ENCODE data around the gene NR1H2.
"Not testable (repeated sequence)": the region's sequence is repeated elsewhere in the genome, so short reads cannot be mapped to it uniquely, and the experiment has no call there.

Gene NR1H2

GRCh38 chr19:50349277-50350057 is 26.8 kb upstream of the NR1H2 start:
- no peak overlapping the region for H3K27ac ChIP-seq (ENCODE audit: low read depth, low read length)
- H3K9ac ChIP-seq (ENCODE audit: low read depth, low read length) = no peak overlapping the region
- H3K4me3 ChIP-seq (ENCODE audit: low read depth, low read length) = no peak overlapping the region
- no peaks in the 10 kb centered on the region for H3K4me1 ChIP-seq (ENCODE audit: control insufficient read depth, insufficient read depth, low read length)
- no peaks in the 10 kb centered on the region for H3K36me3 ChIP-seq (ENCODE audit: control insufficient read depth, insufficient read depth, low read length)
- H3K27me3 ChIP-seq (ENCODE audit: control insufficient read depth, insufficient read depth, low read length) = no peaks in the 10 kb centered on the region
- no peaks in the 10 kb centered on the region for H3K9me3 ChIP-seq (ENCODE audit: control insufficient read depth, insufficient read depth, low read length)

- no peaks in the 10 kb centered on the region for H3K27me3 ChIP-seq (ENCODE audit: control insufficient read depth, insufficient read depth, low read length)
- H3K9me3 ChIP-seq (ENCODE audit: control insufficient read depth, insufficient read depth, low read length) = no peaks in the 10 kb centered on the region
- H3K9ac ChIP-seq (ENCODE audit: low read depth, low read length) = no peak overlapping the region
- no peaks in the 10 kb centered on the region for H3K36me3 ChIP-seq (ENCODE audit: control insufficient read depth, insufficient read depth, low read length)
- H3K27ac ChIP-seq (ENCODE audit: low read depth, low read length) = no peak overlapping the region
- no peaks in the 10 kb centered on the region for H3K4me1 ChIP-seq (ENCODE audit: control insufficient read depth, insufficient read depth, low read length)
- no peak overlapping the region for H3K4me3 ChIP-seq (ENCODE audit: low read depth, low read length)
Observed at GRCh38 chr19:50352242-50352641, 24.0 kb upstream of the NR1H2 start.

GRCh38 chr19:50353487-50353880 is 22.8 kb upstream of the NR1H2 start:
- not testable (repeated sequence) for H3K27ac ChIP-seq (ENCODE audit: low read depth, low read length); H3K4me3 ChIP-seq (ENCODE audit: low read depth, low read length)

DNA sequence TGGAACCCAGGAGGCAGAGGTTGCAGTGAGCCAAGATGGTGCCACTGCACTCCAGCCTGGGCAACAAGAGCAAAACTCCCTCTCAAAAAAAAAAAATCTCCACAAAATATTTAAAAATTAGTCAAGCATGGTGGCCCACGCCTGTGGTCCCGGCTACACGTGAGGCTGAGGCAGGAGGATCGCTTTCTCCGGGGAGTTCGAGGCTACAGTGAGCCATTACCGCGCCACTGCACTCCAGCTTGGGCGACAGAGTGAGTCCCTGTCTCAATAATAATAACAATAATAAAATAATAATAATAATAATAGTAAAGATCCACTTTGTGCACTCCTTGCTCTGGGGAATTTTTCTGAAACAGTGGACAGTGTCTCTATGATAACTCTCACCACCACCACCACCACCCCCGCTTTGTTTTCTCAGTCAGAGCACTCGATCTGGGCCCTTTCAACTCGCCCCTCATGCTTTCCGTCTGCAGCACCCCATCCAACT is 19.5 kb upstream of the NR1H2 start:
- Histone ChIP-seq H3K4me3 (ENCODE audit: low read depth, low read length) (no peak overlapping the region), H3K9ac (ENCODE audit: low read depth, low read length) (no peak overlapping the region), H3K9me3 (ENCODE audit: control insufficient read depth, insufficient read depth, low read length) (no peaks in the 10 kb centered on the region), H3K27ac (ENCODE audit: low read depth, low read length) (no peak overlapping the region), H3K36me3 (ENCODE audit: control insufficient read depth, insufficient read depth, low read length) (no peaks in the 10 kb centered on the region), H3K27me3 (ENCODE audit: control insufficient read depth, insufficient read depth, low read length) (no peaks in the 10 kb centered on the region), H3K4me1 (ENCODE audit: control insufficient read depth, insufficient read depth, low read length) (no peaks in the 10 kb centered on the region)

More at GRCh38 chr19:50353487-50353880, 22.8 kb upstream of the NR1H2 start:
- not testable (repeated sequence) for H3K4me1 ChIP-seq (ENCODE audit: control insufficient read depth, insufficient read depth, low read length); H3K36me3 ChIP-seq (ENCODE audit: control insufficient read depth, insufficient read depth, low read length); H3K27me3 ChIP-seq (ENCODE audit: control insufficient read depth, insufficient read depth, low read length); H3K9me3 ChIP-seq (ENCODE audit: control insufficient read depth, insufficient read depth, low read length); H3K9ac ChIP-seq (ENCODE audit: low read depth, low read length)

GRCh38 chr19:50357178-50358100 is 18.8 kb upstream of the NR1H2 start:
- Histone ChIP-seq H3K9ac (ENCODE audit: low read depth, low read length) (no peak overlapping the region), H3K27me3 (ENCODE audit: control insufficient read depth, insufficient read depth, low read length) (no peaks in the 10 kb centered on the region), H3K36me3 (ENCODE audit: control insufficient read depth, insufficient read depth, low read length) (no peaks in the 10 kb centered on the region), H3K9me3 (ENCODE audit: control insufficient read depth, insufficient read depth, low read length) (no peaks in the 10 kb centered on the region), H3K4me1 (ENCODE audit: control insufficient read depth, insufficient read depth, low read length) (no peaks in the 10 kb centered on the region), H3K4me3 (ENCODE audit: low read depth, low read length) (no peak overlapping the region), H3K27ac (ENCODE audit: low read depth, low read length) (no peak overlapping the region)

- no peaks in the 10 kb centered on the region for H3K9me3 ChIP-seq (ENCODE audit: control insufficient read depth, insufficient read depth, low read length)
- H3K36me3 ChIP-seq (ENCODE audit: control insufficient read depth, insufficient read depth, low read length) = no peaks in the 10 kb centered on the region
- no peaks in the 10 kb centered on the region for H3K4me1 ChIP-seq (ENCODE audit: control insufficient read depth, insufficient read depth, low read length)
- no peak overlapping the region for H3K27ac ChIP-seq (ENCODE audit: low read depth, low read length)
- no peak overlapping the region for H3K9ac ChIP-seq (ENCODE audit: low read depth, low read length)
- no peak overlapping the region for H3K4me3 ChIP-seq (ENCODE audit: low read depth, low read length)
- H3K27me3 ChIP-seq (ENCODE audit: control insufficient read depth, insufficient read depth, low read length) = no peaks in the 10 kb centered on the region
Observed at GRCh38 chr19:50358483-50359327, 17.6 kb upstream of the NR1H2 start.

DNA sequence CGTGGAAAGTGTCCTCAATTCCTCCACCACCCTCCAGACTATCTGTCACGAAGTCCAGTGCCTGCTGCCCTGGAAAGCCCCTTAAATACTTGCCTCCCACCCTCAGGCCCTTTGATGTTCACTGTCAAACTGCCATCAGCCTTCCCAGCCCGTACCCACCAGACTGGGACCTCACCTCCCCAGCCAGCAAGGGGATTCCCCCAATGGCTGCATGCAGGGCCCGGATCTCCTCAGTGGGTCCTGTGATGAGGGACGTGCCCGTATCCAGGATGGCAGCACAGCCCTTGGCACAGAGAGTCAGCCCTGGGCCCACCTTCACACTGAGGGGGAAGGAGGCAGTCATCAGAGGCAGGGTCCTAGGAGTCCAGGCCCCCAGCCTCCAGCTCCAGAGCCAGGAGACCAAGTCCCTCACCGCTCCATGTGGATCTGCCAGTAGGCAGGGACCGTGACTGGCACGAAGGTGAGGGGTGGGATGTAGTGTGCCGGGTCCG is 16.9 kb upstream of the NR1H2 start:
- Histone ChIP-seq H3K4me3 (ENCODE audit: low read depth, low read length) (no peak overlapping the region), H3K9me3 (ENCODE audit: control insufficient read depth, insufficient read depth, low read length) (no peaks in the 10 kb centered on the region), H3K27ac (ENCODE audit: low read depth, low read length) (no peak overlapping the region), H3K9ac (ENCODE audit: low read depth, low read length) (no peak overlapping the region), H3K36me3 (ENCODE audit: control insufficient read depth, insufficient read depth, low read length) (no peaks in the 10 kb centered on the region), H3K4me1 (ENCODE audit: control insufficient read depth, insufficient read depth, low read length) (no peaks in the 10 kb centered on the region), H3K27me3 (ENCODE audit: control insufficient read depth, insufficient read depth, low read length) (no peaks in the 10 kb centered on the region)

- Histone ChIP-seq H3K36me3 (ENCODE audit: control insufficient read depth, insufficient read depth, low read length) (no peaks in the 10 kb centered on the region), H3K9me3 (ENCODE audit: control insufficient read depth, insufficient read depth, low read length) (no peaks in the 10 kb centered on the region), H3K27me3 (ENCODE audit: control insufficient read depth, insufficient read depth, low read length) (no peaks in the 10 kb centered on the region), H3K27ac (ENCODE audit: low read depth, low read length) (no peak overlapping the region), H3K4me1 (ENCODE audit: control insufficient read depth, insufficient read depth, low read length) (no peaks in the 10 kb centered on the region), H3K9ac (ENCODE audit: low read depth, low read length) (no peak overlapping the region), H3K4me3 (ENCODE audit: low read depth, low read length) (no peak overlapping the region)
Observed at GRCh38 chr19:50361290-50362029, 14.8 kb upstream of the NR1H2 start.

DNA sequence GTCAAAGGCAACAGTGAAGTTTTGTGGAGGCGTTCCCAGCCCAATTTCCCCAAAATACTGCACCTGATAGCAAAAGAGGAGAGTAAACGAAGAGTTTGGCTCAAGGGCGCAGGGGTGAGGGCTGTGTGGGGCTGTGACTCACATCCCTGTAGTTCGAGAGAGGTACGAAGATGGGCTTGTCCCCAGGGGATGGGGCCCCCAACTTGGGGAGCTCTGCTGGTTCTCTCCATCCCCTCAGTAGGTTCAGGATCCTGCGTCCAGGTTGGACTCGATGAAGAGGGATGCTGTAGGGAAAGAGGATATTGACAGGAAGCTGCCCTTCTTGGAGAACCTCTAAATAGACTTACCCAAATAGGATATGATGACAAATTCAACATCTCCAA is 14.2 kb upstream of the NR1H2 start:
- Histone ChIP-seq H3K4me3 (ENCODE audit: low read depth, low read length) (no peak overlapping the region), H3K4me1 (ENCODE audit: control insufficient read depth, insufficient read depth, low read length) (no peaks in the 10 kb centered on the region), H3K27me3 (ENCODE audit: control insufficient read depth, insufficient read depth, low read length) (no peaks in the 10 kb centered on the region), H3K36me3 (ENCODE audit: control insufficient read depth, insufficient read depth, low read length) (no peaks in the 10 kb centered on the region), H3K27ac (ENCODE audit: low read depth, low read length) (no peak overlapping the region), H3K9ac (ENCODE audit: low read depth, low read length) (no peak overlapping the region), H3K9me3 (ENCODE audit: control insufficient read depth, insufficient read depth, low read length) (no peaks in the 10 kb centered on the region)

All from HUES48 (cell line).